WTC11 (cell line): ENCODE results near the gene RAB13. TPM values are rescaled to one million over a fixed set of nuclear protein-coding genes. Genes with fewer than 3 reads are reported as not detected.
A peak's percentile ranks its signal among the peaks of the same experiment; 100 is the strongest.

Experiments
- E2F1 ChIP-seq: sonication (generic); formaldehyde crosslinking; IDR thresholded peaks from 2 replicates; pipeline ENCODE4 v1.8.0; 2022; ENCODE audit warnings: mild to moderate bottlenecking, missing genetic modification reagents
- E2F5 ChIP-seq: sonication (generic); formaldehyde crosslinking; IDR thresholded peaks from 2 replicates; pipeline ENCODE4 v1.8.1; 2022; ENCODE audit warnings: mild to moderate bottlenecking, moderate library complexity, missing genetic modification reagents
- EMX1 ChIP-seq: fragments of 250-450 bp; sonication (Bioruptor Pico); IDR thresholded peaks from 2 replicates; pipeline ENCODE4 v1.8.0; 2021; ENCODE audit warnings: mild to moderate bottlenecking
- ETV6 ChIP-seq: sonication (generic); formaldehyde crosslinking; IDR thresholded peaks from 2 replicates; pipeline ENCODE4 v1.8.1; 2022; ENCODE audit warnings: mild to moderate bottlenecking, missing genetic modification reagents
- FOXK1 ChIP-seq: sonication (generic); formaldehyde crosslinking; IDR thresholded peaks from 2 replicates; pipeline ENCODE4 v1.8.0; 2022; ENCODE audit warnings: mild to moderate bottlenecking, moderate library complexity, missing genetic modification reagents
- FOXP1 ChIP-seq: sonication (generic); formaldehyde crosslinking; IDR thresholded peaks from 2 replicates; pipeline ENCODE4 v1.8.0; 2022; ENCODE audit warnings: missing genetic modification reagents, mild to moderate bottlenecking, moderate library complexity, borderline replicate concordance
- FOXP4 ChIP-seq: sonication (generic); formaldehyde crosslinking; IDR thresholded peaks from 2 replicates; pipeline ENCODE4 v1.8.0; 2022; ENCODE audit warnings: mild to moderate bottlenecking, missing genetic modification reagents
- GTF2I ChIP-seq: fragments of 250-450 bp; sonication (Bioruptor Pico); conservative IDR thresholded peaks from 2 replicates; pipeline ENCODE4 v1.4.0; 2021; ENCODE audit warnings: mild to moderate bottlenecking
- IRF2 ChIP-seq: sonication (generic); formaldehyde crosslinking; IDR thresholded peaks from 2 replicates; pipeline ENCODE4 v1.8.0; 2022; ENCODE audit warnings: low read depth, missing genetic modification reagents, borderline replicate concordance
- NFE2L1 ChIP-seq: sonication (generic); formaldehyde crosslinking; IDR thresholded peaks from 2 replicates; pipeline ENCODE4 v1.8.1; 2023; ENCODE audit warnings: missing genetic modification reagents
- TP53 ChIP-seq: sonication (generic); formaldehyde crosslinking; IDR thresholded peaks from 2 replicates; pipeline ENCODE4 v1.8.1; 2023; ENCODE audit warnings: mild to moderate bottlenecking, missing genetic modification reagents
- USF1 ChIP-seq: sonication (generic); formaldehyde crosslinking; IDR thresholded peaks from 2 replicates; pipeline ENCODE4 v1.8.0; 2022; ENCODE audit warnings: mild to moderate bottlenecking, missing genetic modification reagents
- USF2 ChIP-seq: sonication (generic); formaldehyde crosslinking; IDR thresholded peaks from 2 replicates; pipeline ENCODE4 v1.8.1; 2023; ENCODE audit warnings: mild to moderate bottlenecking, missing genetic modification reagents, moderate library complexity
- ZNF416 ChIP-seq: fragments of 250-450 bp; sonication (Bioruptor Pico); IDR thresholded peaks from 2 replicates; pipeline ENCODE4 v1.9.0; 2021; ENCODE audit warnings: mild to moderate bottlenecking, inconsistent platforms
- total RNA-seq: library from RNA; stranded (reverse); gene quantifications from 3 replicates; pipeline ENCODE4 v1.2.3, GENCODE V29; 2021
- TF ChIP-seq, protein P1 (sequence below): sonication (generic); formaldehyde crosslinking; IDR thresholded peaks from 2 replicates; pipeline ENCODE4 v1.8.0; 2023; ENCODE audit warnings: mild to moderate bottlenecking, missing genetic modification reagents
- TF ChIP-seq, protein P2 (sequence below): fragments of 250-450 bp; sonication (Bioruptor Pico); IDR thresholded peaks from 2 replicates; pipeline ENCODE4 v1.9.0; 2021; ENCODE audit warnings: mild to moderate bottlenecking, borderline replicate concordance
- TF ChIP-seq, protein P3 (sequence below): sonication (generic); formaldehyde crosslinking; IDR thresholded peaks from 2 replicates; pipeline ENCODE4 v1.8.0; 2022; ENCODE audit warnings: missing genetic modification reagents
- TF ChIP-seq, protein P4 (sequence below): fragments of 200-600 bp; IDR thresholded peaks from 2 replicates; pipeline ENCODE4 v1.8.0; 2022; ENCODE audit warnings: antibody characterized with exemption

RAB13 gene
- total RNA-seq, 1 experiment from 2014 or later, result 126 TPM

- TF ChIP-seq USF2 (CRISPR knock-in tag), result peak; percentile 23; the same call in 1 of the 2 replicates
- TF ChIP-seq ZNF416 (CRISPR knock-in tag), result no peak
- 0 out of 2 replicates have a peak, but pooled peaks have one; percentile 41 for TF ChIP-seq FOXP1 (CRISPR knock-in tag)
- TF ChIP-seq FOXK1 (CRISPR knock-in tag), result peak; percentile 45
- TF ChIP-seq IRF2 (CRISPR knock-in tag), result no peak
- 0 out of 2 replicates have a peak, but pooled peaks have one; percentile 11 for TF ChIP-seq EMX1
- TF ChIP-seq, protein P1, sequence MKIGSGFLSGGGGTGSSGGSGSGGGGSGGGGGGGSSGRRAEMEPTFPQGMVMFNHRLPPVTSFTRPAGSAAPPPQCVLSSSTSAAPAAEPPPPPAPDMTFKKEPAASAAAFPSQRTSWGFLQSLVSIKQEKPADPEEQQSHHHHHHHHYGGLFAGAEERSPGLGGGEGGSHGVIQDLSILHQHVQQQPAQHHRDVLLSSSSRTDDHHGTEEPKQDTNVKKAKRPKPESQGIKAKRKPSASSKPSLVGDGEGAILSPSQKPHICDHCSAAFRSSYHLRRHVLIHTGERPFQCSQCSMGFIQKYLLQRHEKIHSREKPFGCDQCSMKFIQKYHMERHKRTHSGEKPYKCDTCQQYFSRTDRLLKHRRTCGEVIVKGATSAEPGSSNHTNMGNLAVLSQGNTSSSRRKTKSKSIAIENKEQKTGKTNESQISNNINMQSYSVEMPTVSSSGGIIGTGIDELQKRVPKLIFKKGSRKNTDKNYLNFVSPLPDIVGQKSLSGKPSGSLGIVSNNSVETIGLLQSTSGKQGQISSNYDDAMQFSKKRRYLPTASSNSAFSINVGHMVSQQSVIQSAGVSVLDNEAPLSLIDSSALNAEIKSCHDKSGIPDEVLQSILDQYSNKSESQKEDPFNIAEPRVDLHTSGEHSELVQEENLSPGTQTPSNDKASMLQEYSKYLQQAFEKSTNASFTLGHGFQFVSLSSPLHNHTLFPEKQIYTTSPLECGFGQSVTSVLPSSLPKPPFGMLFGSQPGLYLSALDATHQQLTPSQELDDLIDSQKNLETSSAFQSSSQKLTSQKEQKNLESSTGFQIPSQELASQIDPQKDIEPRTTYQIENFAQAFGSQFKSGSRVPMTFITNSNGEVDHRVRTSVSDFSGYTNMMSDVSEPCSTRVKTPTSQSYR (CRISPR knock-in tag), result no peak
- no peak for TF ChIP-seq FOXP4 (CRISPR knock-in tag)
- TF ChIP-seq USF1 (CRISPR knock-in tag), result no peak
- TF ChIP-seq GTF2I (CRISPR knock-in tag), result no peak
- TF ChIP-seq, protein P2, sequence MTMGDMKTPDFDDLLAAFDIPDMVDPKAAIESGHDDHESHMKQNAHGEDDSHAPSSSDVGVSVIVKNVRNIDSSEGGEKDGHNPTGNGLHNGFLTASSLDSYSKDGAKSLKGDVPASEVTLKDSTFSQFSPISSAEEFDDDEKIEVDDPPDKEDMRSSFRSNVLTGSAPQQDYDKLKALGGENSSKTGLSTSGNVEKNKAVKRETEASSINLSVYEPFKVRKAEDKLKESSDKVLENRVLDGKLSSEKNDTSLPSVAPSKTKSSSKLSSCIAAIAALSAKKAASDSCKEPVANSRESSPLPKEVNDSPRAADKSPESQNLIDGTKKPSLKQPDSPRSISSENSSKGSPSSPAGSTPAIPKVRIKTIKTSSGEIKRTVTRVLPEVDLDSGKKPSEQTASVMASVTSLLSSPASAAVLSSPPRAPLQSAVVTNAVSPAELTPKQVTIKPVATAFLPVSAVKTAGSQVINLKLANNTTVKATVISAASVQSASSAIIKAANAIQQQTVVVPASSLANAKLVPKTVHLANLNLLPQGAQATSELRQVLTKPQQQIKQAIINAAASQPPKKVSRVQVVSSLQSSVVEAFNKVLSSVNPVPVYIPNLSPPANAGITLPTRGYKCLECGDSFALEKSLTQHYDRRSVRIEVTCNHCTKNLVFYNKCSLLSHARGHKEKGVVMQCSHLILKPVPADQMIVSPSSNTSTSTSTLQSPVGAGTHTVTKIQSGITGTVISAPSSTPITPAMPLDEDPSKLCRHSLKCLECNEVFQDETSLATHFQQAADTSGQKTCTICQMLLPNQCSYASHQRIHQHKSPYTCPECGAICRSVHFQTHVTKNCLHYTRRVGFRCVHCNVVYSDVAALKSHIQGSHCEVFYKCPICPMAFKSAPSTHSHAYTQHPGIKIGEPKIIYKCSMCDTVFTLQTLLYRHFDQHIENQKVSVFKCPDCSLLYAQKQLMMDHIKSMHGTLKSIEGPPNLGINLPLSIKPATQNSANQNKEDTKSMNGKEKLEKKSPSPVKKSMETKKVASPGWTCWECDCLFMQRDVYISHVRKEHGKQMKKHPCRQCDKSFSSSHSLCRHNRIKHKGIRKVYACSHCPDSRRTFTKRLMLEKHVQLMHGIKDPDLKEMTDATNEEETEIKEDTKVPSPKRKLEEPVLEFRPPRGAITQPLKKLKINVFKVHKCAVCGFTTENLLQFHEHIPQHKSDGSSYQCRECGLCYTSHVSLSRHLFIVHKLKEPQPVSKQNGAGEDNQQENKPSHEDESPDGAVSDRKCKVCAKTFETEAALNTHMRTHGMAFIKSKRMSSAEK (CRISPR knock-in tag), result no peak
- TF ChIP-seq E2F5 (CRISPR knock-in tag), result no peak
- TF ChIP-seq E2F1 (CRISPR knock-in tag), result no peak
- peak; percentile 41; the same call in 1 of the 2 replicates for TF ChIP-seq ETV6 (CRISPR knock-in tag)
- peak; percentile 17; the same call in 1 of the 2 replicates for TF ChIP-seq NFE2L1 (CRISPR knock-in tag)
- TF ChIP-seq, protein P3, sequence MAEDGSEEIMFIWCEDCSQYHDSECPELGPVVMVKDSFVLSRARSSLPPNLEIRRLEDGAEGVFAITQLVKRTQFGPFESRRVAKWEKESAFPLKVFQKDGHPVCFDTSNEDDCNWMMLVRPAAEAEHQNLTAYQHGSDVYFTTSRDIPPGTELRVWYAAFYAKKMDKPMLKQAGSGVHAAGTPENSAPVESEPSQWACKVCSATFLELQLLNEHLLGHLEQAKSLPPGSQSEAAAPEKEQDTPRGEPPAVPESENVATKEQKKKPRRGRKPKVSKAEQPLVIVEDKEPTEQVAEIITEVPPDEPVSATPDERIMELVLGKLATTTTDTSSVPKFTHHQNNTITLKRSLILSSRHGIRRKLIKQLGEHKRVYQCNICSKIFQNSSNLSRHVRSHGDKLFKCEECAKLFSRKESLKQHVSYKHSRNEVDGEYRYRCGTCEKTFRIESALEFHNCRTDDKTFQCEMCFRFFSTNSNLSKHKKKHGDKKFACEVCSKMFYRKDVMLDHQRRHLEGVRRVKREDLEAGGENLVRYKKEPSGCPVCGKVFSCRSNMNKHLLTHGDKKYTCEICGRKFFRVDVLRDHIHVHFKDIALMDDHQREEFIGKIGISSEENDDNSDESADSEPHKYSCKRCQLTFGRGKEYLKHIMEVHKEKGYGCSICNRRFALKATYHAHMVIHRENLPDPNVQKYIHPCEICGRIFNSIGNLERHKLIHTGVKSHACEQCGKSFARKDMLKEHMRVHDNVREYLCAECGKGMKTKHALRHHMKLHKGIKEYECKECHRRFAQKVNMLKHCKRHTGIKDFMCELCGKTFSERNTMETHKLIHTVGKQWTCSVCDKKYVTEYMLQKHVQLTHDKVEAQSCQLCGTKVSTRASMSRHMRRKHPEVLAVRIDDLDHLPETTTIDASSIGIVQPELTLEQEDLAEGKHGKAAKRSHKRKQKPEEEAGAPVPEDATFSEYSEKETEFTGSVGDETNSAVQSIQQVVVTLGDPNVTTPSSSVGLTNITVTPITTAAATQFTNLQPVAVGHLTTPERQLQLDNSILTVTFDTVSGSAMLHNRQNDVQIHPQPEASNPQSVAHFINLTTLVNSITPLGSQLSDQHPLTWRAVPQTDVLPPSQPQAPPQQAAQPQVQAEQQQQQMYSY (CRISPR knock-in tag), result no peak
- TF ChIP-seq TP53, result no peak; the same call in 1 of the 2 replicates
- TF ChIP-seq, protein P4, sequence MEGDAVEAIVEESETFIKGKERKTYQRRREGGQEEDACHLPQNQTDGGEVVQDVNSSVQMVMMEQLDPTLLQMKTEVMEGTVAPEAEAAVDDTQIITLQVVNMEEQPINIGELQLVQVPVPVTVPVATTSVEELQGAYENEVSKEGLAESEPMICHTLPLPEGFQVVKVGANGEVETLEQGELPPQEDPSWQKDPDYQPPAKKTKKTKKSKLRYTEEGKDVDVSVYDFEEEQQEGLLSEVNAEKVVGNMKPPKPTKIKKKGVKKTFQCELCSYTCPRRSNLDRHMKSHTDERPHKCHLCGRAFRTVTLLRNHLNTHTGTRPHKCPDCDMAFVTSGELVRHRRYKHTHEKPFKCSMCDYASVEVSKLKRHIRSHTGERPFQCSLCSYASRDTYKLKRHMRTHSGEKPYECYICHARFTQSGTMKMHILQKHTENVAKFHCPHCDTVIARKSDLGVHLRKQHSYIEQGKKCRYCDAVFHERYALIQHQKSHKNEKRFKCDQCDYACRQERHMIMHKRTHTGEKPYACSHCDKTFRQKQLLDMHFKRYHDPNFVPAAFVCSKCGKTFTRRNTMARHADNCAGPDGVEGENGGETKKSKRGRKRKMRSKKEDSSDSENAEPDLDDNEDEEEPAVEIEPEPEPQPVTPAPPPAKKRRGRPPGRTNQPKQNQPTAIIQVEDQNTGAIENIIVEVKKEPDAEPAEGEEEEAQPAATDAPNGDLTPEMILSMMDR, result no peak
Measured at GRCh38 chr1:153977250-153978240, 8.6 kb downstream of the RAB13 start, which contains the start of gene JTB (continued).
